ENCODE data around the gene FBN2. TPM values are rescaled to one million over a fixed set of nuclear protein-coding genes. Genes with fewer than 3 reads are reported as not detected.
A peak's percentile ranks its signal among the peaks of the same experiment; 100 is the strongest.

FBN2 gene
- total RNA-seq, 4 donors from 2014 or later, result 5.3 to 19.4 (median 7.5) TPM

DNA sequence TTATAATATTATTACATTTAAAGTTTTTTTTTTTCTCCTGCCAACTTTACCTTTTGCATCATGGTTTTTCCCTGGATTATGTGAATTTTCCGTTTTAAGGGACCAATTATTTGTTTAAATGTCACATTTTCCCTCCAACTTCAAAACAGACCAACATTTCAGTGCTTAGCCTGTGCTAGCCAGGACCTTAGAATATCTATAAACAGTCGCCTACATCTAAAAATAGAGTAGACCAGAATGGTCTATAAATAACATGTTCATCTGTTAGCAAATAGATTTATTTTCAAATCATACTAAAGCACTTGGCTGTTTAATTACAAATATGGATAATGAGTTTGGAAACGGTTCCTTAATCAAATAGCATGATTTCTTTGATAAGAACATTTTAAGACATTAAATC, 192.0 kb downstream of the FBN2 start:
- Histone ChIP-seq H3K36me3 (peaks cover 0 to 5% of the 10 kb centered on the region in 2 donors), H3K4me3 (no peak overlapping the region), H3K27ac (no peak overlapping the region), H3K9me3 (no peaks in the 10 kb centered on the region), H3K4me1 (peaks cover 0 to 26% (median 0%) of the 10 kb centered on the region in 3 donors), H3K27me3 (no peaks in the 10 kb centered on the region)
- ATAC-seq, result no peak
- TF ChIP-seq CTCF (IDR thresholded peaks at IDR 0.05) (no peak), EP300 (IDR thresholded peaks at IDR 0.05) (no peak), POLR2A (IDR thresholded peaks at IDR 0.05) (no peak), POLR2AphosphoS5 (IDR thresholded peaks at IDR 0.05) (no peak)
- WGBS, 2 donors (ENCODE audit: low coverage in 1 of 2), result 6 to 20% methylated on average over 3 of the region's 3 CpGs

GRCh38 chr5:128345247-128345646, 192.8 kb downstream of the FBN2 start:
- Histone ChIP-seq H3K36me3 (no peaks in the 10 kb centered on the region), H3K4me3 (no peak overlapping the region), H3K27ac (no peak overlapping the region), H3K27me3 (no peaks in the 10 kb centered on the region), H3K9me3 (no peaks in the 10 kb centered on the region), H3K4me1 (peaks cover 0 to 26% (median 0%) of the 10 kb centered on the region in 3 donors)
- no peak for ATAC-seq
- 95 to 99% methylated on average over 8 to 12 of the region's 16 CpGs for WGBS, 2 donors (ENCODE audit: low coverage in 1 of 2)
- TF ChIP-seq POLR2A (IDR thresholded peaks at IDR 0.05) (no peak), CTCF (IDR thresholded peaks at IDR 0.05) (no peak), POLR2AphosphoS5 (IDR thresholded peaks at IDR 0.05) (no peak), EP300 (IDR thresholded peaks at IDR 0.05) (no peak)

DNA sequence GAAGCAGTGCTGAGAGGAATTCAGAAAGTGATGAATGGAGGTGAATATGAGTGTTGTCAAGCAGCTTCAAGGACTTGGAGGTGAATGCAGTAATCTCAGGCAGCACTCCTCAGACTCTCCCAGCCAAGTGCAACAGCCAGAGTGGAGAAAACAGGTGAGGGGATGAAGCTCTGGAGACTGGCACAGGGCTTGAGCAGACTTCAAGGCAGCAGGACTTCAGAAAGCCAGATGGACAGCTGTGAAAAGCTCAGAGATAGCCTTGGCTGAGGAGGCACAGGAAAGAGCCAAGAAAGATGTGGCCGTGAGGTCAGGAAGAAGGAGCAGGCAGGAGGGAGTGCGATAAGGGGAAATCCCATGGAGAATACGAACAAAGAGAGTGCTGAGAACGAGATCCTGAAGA, 194.9 kb downstream of the FBN2 start:
- Histone ChIP-seq H3K27ac (no peak overlapping the region), H3K27me3 (no peaks in the 10 kb centered on the region), H3K4me1 (peaks cover 0 to 19% (median 0%) of the 10 kb centered on the region in 3 donors), H3K36me3 (peaks cover 0 to 13% of the 10 kb centered on the region in 2 donors), H3K9me3 (no peaks in the 10 kb centered on the region), H3K4me3 (no peak overlapping the region)
- WGBS, 2 donors (ENCODE audit: low coverage in 1 of 2), result 66 to 75% methylated on average over 4 of the region's 4 CpGs
- TF ChIP-seq CTCF (IDR thresholded peaks at IDR 0.05) (no peak), EP300 (IDR thresholded peaks at IDR 0.05) (no peak), POLR2AphosphoS5 (IDR thresholded peaks at IDR 0.05) (no peak), POLR2A (IDR thresholded peaks at IDR 0.05) (no peak)
- ATAC-seq, result no peak

GRCh38 chr5:128341056-128341455, 197.0 kb downstream of the FBN2 start:
- peak; percentile 38 for ATAC-seq

More at GRCh38 chr5:128341056-128341455, 197.0 kb downstream of the FBN2 start:
- no peaks in the 10 kb centered on the region for H3K9me3 ChIP-seq
- no peaks in the 10 kb centered on the region for H3K27me3 ChIP-seq
- peaks cover 0 to 8% (median 0%) of the 10 kb centered on the region in 3 donors for H3K4me1 ChIP-seq
- 67 to 93% methylated on average over 1 to 3 of the region's 3 CpGs for WGBS, 2 donors (ENCODE audit: low coverage in 1 of 2)
- no peak for TF ChIP-seq EP300 (IDR thresholded peaks at IDR 0.05)
- no peak for TF ChIP-seq POLR2AphosphoS5 (IDR thresholded peaks at IDR 0.05)
- TF ChIP-seq CTCF (IDR thresholded peaks at IDR 0.05), result no peak
- no peak for TF ChIP-seq POLR2A (IDR thresholded peaks at IDR 0.05)
- H3K4me3 ChIP-seq, result no peak overlapping the region
- peaks cover 0 to 25% of the 10 kb centered on the region in 2 donors for H3K36me3 ChIP-seq
- H3K27ac ChIP-seq, result no peak overlapping the region
